ENCODE results near the gene NOG. TPM values are rescaled to one million over a fixed set of nuclear protein-coding genes. Genes with fewer than 3 reads are reported as not detected.

Gene NOG
- total RNA-seq, 4 donors from 2014 or later: 11.4 to 42.8 (median 14.1) TPM

- H3K27me3 ChIP-seq: peaks cover 0 to 8% of the 10 kb centered on the region in 2 donors
- H3K4me3 ChIP-seq: no peak overlapping the region
- WGBS, 2 donors: 65 to 71% methylated on average over 3 to 6 of the region's 6 CpGs
- no peaks in the 10 kb centered on the region for H3K9me3 ChIP-seq
- DNase-seq (ENCODE audit: low spot score in 2 of 2): no peak
- no peak overlapping the region for H3K27ac ChIP-seq
- peaks cover 0 to 9% (median 0%) of the 10 kb centered on the region in 4 donors for H3K4me1 ChIP-seq
- no peak for TF ChIP-seq POLR2A (IDR thresholded peaks at IDR 0.05)
- no peak for TF ChIP-seq EP300 (IDR thresholded peaks at IDR 0.05)
- TF ChIP-seq, protein P1, sequence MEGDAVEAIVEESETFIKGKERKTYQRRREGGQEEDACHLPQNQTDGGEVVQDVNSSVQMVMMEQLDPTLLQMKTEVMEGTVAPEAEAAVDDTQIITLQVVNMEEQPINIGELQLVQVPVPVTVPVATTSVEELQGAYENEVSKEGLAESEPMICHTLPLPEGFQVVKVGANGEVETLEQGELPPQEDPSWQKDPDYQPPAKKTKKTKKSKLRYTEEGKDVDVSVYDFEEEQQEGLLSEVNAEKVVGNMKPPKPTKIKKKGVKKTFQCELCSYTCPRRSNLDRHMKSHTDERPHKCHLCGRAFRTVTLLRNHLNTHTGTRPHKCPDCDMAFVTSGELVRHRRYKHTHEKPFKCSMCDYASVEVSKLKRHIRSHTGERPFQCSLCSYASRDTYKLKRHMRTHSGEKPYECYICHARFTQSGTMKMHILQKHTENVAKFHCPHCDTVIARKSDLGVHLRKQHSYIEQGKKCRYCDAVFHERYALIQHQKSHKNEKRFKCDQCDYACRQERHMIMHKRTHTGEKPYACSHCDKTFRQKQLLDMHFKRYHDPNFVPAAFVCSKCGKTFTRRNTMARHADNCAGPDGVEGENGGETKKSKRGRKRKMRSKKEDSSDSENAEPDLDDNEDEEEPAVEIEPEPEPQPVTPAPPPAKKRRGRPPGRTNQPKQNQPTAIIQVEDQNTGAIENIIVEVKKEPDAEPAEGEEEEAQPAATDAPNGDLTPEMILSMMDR (IDR thresholded peaks at IDR 0.05): no peak
- H3K36me3 ChIP-seq: no peaks in the 10 kb centered on the region
These were observed 46.0 kb downstream of the NOG start for GRCh38 chr17:56639517-56639916.

DNA sequence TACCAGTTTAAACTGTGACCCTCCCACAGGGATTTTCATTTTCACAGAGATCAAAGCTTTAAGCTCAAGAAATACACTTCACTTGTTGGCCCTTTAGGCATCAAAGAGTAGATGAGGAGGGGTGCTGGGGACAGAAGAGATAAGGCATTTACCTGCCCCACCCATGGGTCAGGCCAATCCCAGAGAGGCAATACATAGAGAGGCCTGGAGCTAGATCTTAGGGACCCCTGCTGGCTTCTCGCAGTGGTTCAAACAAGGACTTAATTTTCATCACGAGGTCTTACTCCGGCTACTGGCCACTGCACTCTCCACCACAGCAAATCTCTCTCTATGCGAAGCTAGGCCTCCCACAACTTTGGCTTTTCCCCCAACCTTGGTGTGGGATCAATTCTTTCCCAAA, 46.6 kb downstream of the NOG start:
- H3K36me3 ChIP-seq: no peaks in the 10 kb centered on the region
- peaks cover 0 to 8% of the 10 kb centered on the region in 2 donors for H3K27me3 ChIP-seq
- H3K9me3 ChIP-seq: no peaks in the 10 kb centered on the region
- no peak overlapping the region for H3K4me3 ChIP-seq
- TF ChIP-seq, protein P1 (IDR thresholded peaks at IDR 0.05): no peak
- no peak for TF ChIP-seq EP300 (IDR thresholded peaks at IDR 0.05)
- TF ChIP-seq POLR2A (IDR thresholded peaks at IDR 0.05): no peak
- no peak overlapping the region for H3K27ac ChIP-seq
- no peak for DNase-seq (ENCODE audit: low spot score in 2 of 2)
- 73 to 79% methylated on average over 4 of the region's 4 CpGs for WGBS, 2 donors
- peaks cover 0 to 9% (median 0%) of the 10 kb centered on the region in 4 donors for H3K4me1 ChIP-seq

- no peak for DNase-seq (ENCODE audit: low spot score in 2 of 2)
- TF ChIP-seq POLR2A (IDR thresholded peaks at IDR 0.05) (no peak), EP300 (IDR thresholded peaks at IDR 0.05) (no peak)
- TF ChIP-seq, protein P1 (IDR thresholded peaks at IDR 0.05): no peak
- H3K27me3 ChIP-seq: peaks cover 0 to 8% of the 10 kb centered on the region in 2 donors
- H3K36me3 ChIP-seq: no peaks in the 10 kb centered on the region
- H3K4me3 ChIP-seq: no peak overlapping the region
- H3K27ac ChIP-seq: no peak overlapping the region
- no peaks in the 10 kb centered on the region for H3K9me3 ChIP-seq
- peaks cover 0 to 8% (median 0%) of the 10 kb centered on the region in 4 donors for H3K4me1 ChIP-seq
These were observed 47.9 kb downstream of the NOG start for GRCh38 chr17:56641373-56641772.

DNA sequence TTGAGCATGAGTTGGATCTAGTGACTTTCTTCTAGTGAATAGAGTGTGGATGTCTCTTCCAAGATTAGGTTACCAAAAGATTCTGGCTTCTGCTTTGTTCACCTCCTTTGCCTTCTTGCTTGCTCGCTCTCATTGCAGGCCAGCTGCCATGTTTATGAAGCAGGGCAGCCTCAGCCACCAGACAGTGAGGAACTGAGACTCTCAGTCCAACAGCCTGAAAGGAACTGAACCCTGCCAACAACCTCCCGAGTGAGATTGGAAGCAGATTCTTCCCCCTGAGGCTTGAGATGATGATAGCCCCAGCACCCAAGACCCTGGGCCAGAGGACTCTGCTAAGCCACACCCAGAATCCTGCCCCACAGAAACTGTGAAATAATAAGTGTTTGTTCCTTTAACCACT, 48.4 kb downstream of the NOG start:
- Histone ChIP-seq H3K27me3 (peaks cover 0 to 8% of the 10 kb centered on the region in 2 donors), H3K9me3 (no peaks in the 10 kb centered on the region), H3K36me3 (no peaks in the 10 kb centered on the region), H3K4me1 (peaks cover 0 to 3% (median 0%) of the 10 kb centered on the region in 4 donors), H3K27ac (no peak overlapping the region), H3K4me3 (no peak overlapping the region)
- DNase-seq (ENCODE audit: low spot score in 2 of 2): no peak
- WGBS, 2 donors: 47 to 49% methylated on average over 2 of the region's 2 CpGs
- TF ChIP-seq POLR2A (IDR thresholded peaks at IDR 0.05) (no peak), EP300 (IDR thresholded peaks at IDR 0.05) (no peak)
- TF ChIP-seq, protein P1 (IDR thresholded peaks at IDR 0.05): no peak

GRCh38 chr17:56642424-56642823, 48.9 kb downstream of the NOG start:
- WGBS, 2 donors: 74 to 80% methylated on average over 3 of the region's 3 CpGs
- TF ChIP-seq POLR2A (IDR thresholded peaks at IDR 0.05) (no peak), EP300 (IDR thresholded peaks at IDR 0.05) (no peak)
- TF ChIP-seq, protein P1 (IDR thresholded peaks at IDR 0.05): no peak
- H3K27me3 ChIP-seq: peaks cover 0 to 8% of the 10 kb centered on the region in 2 donors

More at GRCh38 chr17:56642424-56642823, 48.9 kb downstream of the NOG start:
- Histone ChIP-seq H3K4me1 (no peaks in the 10 kb centered on the region), H3K4me3 (no peak overlapping the region), H3K27ac (no peak overlapping the region), H3K36me3 (no peaks in the 10 kb centered on the region), H3K9me3 (no peaks in the 10 kb centered on the region)
- DNase-seq (ENCODE audit: low spot score in 2 of 2): no peak

Small RNA genes within 50 kb of the gene (small RNA-seq; reads per million reads assigned to genes)
- not detected for gene RPL39P33

Other genes starting within 250 kb of the NOG start
- 1 to 10 TPM; 2.4 to 4.5 (median 3.1) TPM for gene C17orf67, start 240.2 kb downstream of the NOG start, total RNA-seq
- gene DGKE, start 240.5 kb downstream of the NOG start, total RNA-seq: 10 to 100 TPM; 10.5 to 45.9 (median 13.4) TPM

Measured in tibial nerve (tissue), 4 donors.